SK-N-SH treated with all-trans-retinoic acid at 6 μM for 48 hours (cell line): ENCODE measurements around the gene RFX6.

ENCODE experiments used
- ATAC-seq: fragments of 200-7000 bp; cut with Tn5 transposase; 3 replicates; pipeline ENCODE4 v1.9.1; 2020; ENCODE audit warnings: mild to moderate bottlenecking, moderate library complexity
- BACH2 ChIP-seq: fragments of 250-450 bp; sonication (Bioruptor Pico); IDR thresholded peaks from 2 replicates; pipeline ENCODE4 v1.9.0; 2021; ENCODE audit warnings: mild to moderate bottlenecking, borderline replicate concordance
- CREB5 ChIP-seq: fragments of 250-450 bp; sonication (Bioruptor Pico); IDR thresholded peaks from 2 replicates; pipeline ENCODE4 v1.5.1; 2020; ENCODE audit warnings: low read depth, mild to moderate bottlenecking, moderate library complexity
- CSDC2 ChIP-seq: fragments of 250-450 bp; sonication (Bioruptor Pico); IDR thresholded peaks from 2 replicates; pipeline ENCODE4 v1.5.0; 2020; ENCODE audit warnings: mild to moderate bottlenecking, moderate library complexity
- ESRRG ChIP-seq: fragments of 250-450 bp; sonication (Bioruptor Pico); IDR thresholded peaks from 2 replicates; pipeline ENCODE4 v1.6.1; 2021; ENCODE audit warnings: mild to moderate bottlenecking
- GLIS3 ChIP-seq: fragments of 250-450 bp; sonication (Bioruptor Pico); IDR thresholded peaks from 2 replicates; pipeline ENCODE4 v1.5.0; 2020; ENCODE audit warnings: mild to moderate bottlenecking, moderate library complexity
- ISL1 ChIP-seq: fragments of 250-450 bp; sonication (Bioruptor Pico); IDR thresholded peaks from 2 replicates; pipeline ENCODE4 v2.1.2; 2022; ENCODE audit warnings: mild to moderate bottlenecking, moderate library complexity
- OSR1 ChIP-seq: fragments of 250-450 bp; sonication (Bioruptor Pico); IDR thresholded peaks from 2 replicates; pipeline ENCODE4 v1.8.0; 2022; ENCODE audit warnings: moderate library complexity, mild to moderate bottlenecking, inconsistent platforms
- PATZ1 ChIP-seq: fragments of 250-450 bp; sonication (Bioruptor Pico); IDR thresholded peaks from 2 replicates; pipeline ENCODE4 v1.8.0; 2020; ENCODE audit warnings: mild to moderate bottlenecking, moderate library complexity, borderline replicate concordance
- POU6F1 ChIP-seq: fragments of 250-450 bp; sonication (Bioruptor Pico); IDR thresholded peaks from 2 replicates; pipeline ENCODE4 v1.8.0; 2021; ENCODE audit warnings: low read depth, mild to moderate bottlenecking, moderate library complexity, borderline replicate concordance
- PPARA ChIP-seq: fragments of 250-450 bp; sonication (Bioruptor Pico); IDR thresholded peaks from 2 replicates; pipeline ENCODE4 v1.5.0; 2020; ENCODE audit warnings: mild to moderate bottlenecking, borderline replicate concordance
- RARB ChIP-seq: fragments of 250-450 bp; sonication (Bioruptor Pico); IDR thresholded peaks from 2 replicates; pipeline ENCODE4 v1.8.0; 2021; ENCODE audit warnings: mild to moderate bottlenecking, moderate library complexity
- SNAI2 ChIP-seq: fragments of 250-450 bp; sonication (Bioruptor Pico); IDR thresholded peaks from 2 replicates; pipeline ENCODE4 v1.5.0; 2020; ENCODE audit warnings: mild to moderate bottlenecking, moderate library complexity
- TCF4 ChIP-seq: fragments of 250-450 bp; sonication (Bioruptor Pico); IDR thresholded peaks from 2 replicates; pipeline ENCODE4 v1.8.0; 2021; ENCODE audit warnings: mild to moderate bottlenecking, moderate library complexity, borderline replicate concordance
- TOX ChIP-seq: fragments of 250-450 bp; sonication (Bioruptor Pico); IDR thresholded peaks from 2 replicates; pipeline ENCODE4 v1.8.0; 2021; ENCODE audit warnings: mild to moderate bottlenecking, moderate library complexity, borderline replicate concordance
- TSHZ2 ChIP-seq: fragments of 250-450 bp; sonication (Bioruptor Pico); IDR thresholded peaks from 2 replicates; pipeline ENCODE4 v1.5.0; 2020; ENCODE audit warnings: mild to moderate bottlenecking, moderate library complexity
- ZC3H10 ChIP-seq: fragments of 250-450 bp; sonication (Bioruptor Pico); IDR thresholded peaks from 2 replicates; pipeline ENCODE4 v1.5.1; 2021; ENCODE audit warnings: mild to moderate bottlenecking, moderate library complexity
- ZFP3 ChIP-seq: fragments of 250-450 bp; sonication (Bioruptor Pico); IDR thresholded peaks from 2 replicates; pipeline ENCODE4 v1.5.0; 2020; ENCODE audit warnings: mild to moderate bottlenecking, moderate library complexity
- ZFP30 ChIP-seq: fragments of 450-650 bp; formaldehyde crosslinking; IDR thresholded peaks from 2 replicates; pipeline ENCODE4 v1.5.0; 2022; ENCODE audit warnings: mild to moderate bottlenecking, moderate library complexity
- ZNF565 ChIP-seq: fragments of 450-650 bp; formaldehyde crosslinking; conservative IDR thresholded peaks from 2 replicates; pipeline ENCODE4 v1.5.0; 2020; ENCODE audit warnings: low read depth, mild to moderate bottlenecking, moderate library complexity
- ZNF70 ChIP-seq: fragments of 450-650 bp; formaldehyde crosslinking; IDR thresholded peaks from 2 replicates; pipeline ENCODE4 v1.5.0; 2020; ENCODE audit warnings: mild to moderate bottlenecking, moderate library complexity
- ZNF8 ChIP-seq: fragments of 450-650 bp; formaldehyde crosslinking; IDR thresholded peaks from 2 replicates; pipeline ENCODE4 v1.5.0; 2020; ENCODE audit warnings: mild to moderate bottlenecking, moderate library complexity

The RFX6 gene

GRCh38 chr6:116842459-116842858, 34.6 kb upstream of the RFX6 start:
- no peak for ATAC-seq

GRCh38 chr6:116847227-116847626, 29.8 kb upstream of the RFX6 start:
- peak; percentile 87 for ATAC-seq
- TF ChIP-seq PPARA (no peak), ZNF565 (CRISPR knock-in tag) (no peak), SNAI2 (CRISPR knock-in tag) (no peak), CSDC2 (CRISPR knock-in tag) (no peak), GLIS3 (CRISPR knock-in tag) (no peak)

More at GRCh38 chr6:116842459-116842858, 34.6 kb upstream of the RFX6 start:
- TF ChIP-seq TSHZ2, result no peak
- no peak for TF ChIP-seq ZNF565 (CRISPR knock-in tag)
- TF ChIP-seq ISL1, result no peak
- TF ChIP-seq PPARA, result no peak
- TF ChIP-seq RARB (CRISPR knock-in tag), result no peak
- TF ChIP-seq SNAI2 (CRISPR knock-in tag), result no peak
- TF ChIP-seq OSR1, result no peak
- TF ChIP-seq POU6F1 (CRISPR knock-in tag), result no peak
- no peak for TF ChIP-seq ZC3H10 (CRISPR knock-in tag)
- TF ChIP-seq ZNF70, result no peak
- TF ChIP-seq BACH2 (CRISPR knock-in tag), result no peak
- no peak for TF ChIP-seq ZFP3 (CRISPR knock-in tag)
- TF ChIP-seq ZFP30, result no peak
- TF ChIP-seq CSDC2 (CRISPR knock-in tag), result no peak
- TF ChIP-seq, all 23 proteins: peak for 0

GRCh38 chr6:116858060-116858459, 19.0 kb upstream of the RFX6 start:
- TF ChIP-seq TOX (no peak), ZFP3 (CRISPR knock-in tag) (no peak), RARB (CRISPR knock-in tag) (no peak), ZC3H10 (CRISPR knock-in tag) (no peak), ZNF565 (CRISPR knock-in tag) (no peak), CREB5 (CRISPR knock-in tag) (no peak), BACH2 (CRISPR knock-in tag) (no peak)
- no peak for ATAC-seq

GRCh38 chr6:116859264-116859663, 17.8 kb upstream of the RFX6 start:
- ATAC-seq, result no peak
- TF ChIP-seq SNAI2 (CRISPR knock-in tag) (no peak), ZFP30 (peak; percentile 96), RARB (CRISPR knock-in tag) (no peak), TOX (no peak), ZNF565 (CRISPR knock-in tag) (no peak), ZFP3 (CRISPR knock-in tag) (no peak), OSR1 (no peak)
- TF ChIP-seq, all 23 proteins: peak for 1

- ATAC-seq, result no peak
- TF ChIP-seq ESRRG (CRISPR knock-in tag), result no peak
- TF ChIP-seq ZFP3 (CRISPR knock-in tag), result no peak
- TF ChIP-seq OSR1, result no peak
- TF ChIP-seq CSDC2 (CRISPR knock-in tag), result no peak
- TF ChIP-seq ZNF8 (CRISPR knock-in tag), result no peak
- TF ChIP-seq SNAI2 (CRISPR knock-in tag), result no peak
- no peak for TF ChIP-seq ZC3H10 (CRISPR knock-in tag)
- no peak for TF ChIP-seq ZNF70
- TF ChIP-seq TCF4, result no peak
- TF ChIP-seq PATZ1 (CRISPR knock-in tag), result no peak
Measured at GRCh38 chr6:116866281-116866871, 10.7 kb upstream of the RFX6 start.
